Body of pancreas (tissue), 4 donors: ENCODE measurements around the gene ADH5.

Experiments used
- CTCF ChIP-seq, 7 experiments: fragments of 450-650 bp in 4 of 7; fragments of 200-600 bp in 3 of 7; sonication (generic) in 3 of 7; IDR thresholded peaks; one replicate each; pipeline ENCODE4 v1.5.1; 2016 to 2019; ENCODE audit warnings: antibody characterized with exemption in 7 of 7
- POLR2A ChIP-seq, 3 donors: fragments of 450-650 bp; IDR thresholded peaks; one replicate each; pipeline ENCODE4 v1.6.1; 2016; ENCODE audit warnings: antibody characterized with exemption in 3 of 3, mild to moderate bottlenecking in 2 of 3

GRCh38 chr4:99100876-99101275 lies 12.3 kb upstream of the ADH5 start:
- TF ChIP-seq CTCF (IDR thresholded peaks at IDR 0.05): no peak
- TF ChIP-seq POLR2A (IDR thresholded peaks at IDR 0.05): no peak
